ENCODE results near the gene DPEP2. TPM values are rescaled to one million over a fixed set of nuclear protein-coding genes. Genes with fewer than 3 reads are reported as not detected.
"Not testable (repeated sequence)": the region's sequence is repeated elsewhere in the genome, so short reads cannot be mapped to it uniquely, and the experiment has no call there.

The DPEP2 gene
- total RNA-seq, 1 experiment from 2014 or later: not detected

- intact Hi-C loops (cut with micrococcal nuclease); POLR2A ChIA-PET; H4K20me1 ChIP-seq (ENCODE audit: insufficient read depth); H3K9me3 ChIP-seq (ENCODE audit: control insufficient read depth in 1 of 2, insufficient read depth in 1 of 2, low read depth in 1 of 2, low read length in 2 of 2); BruUV-seq (replicated peaks); H3K27me3 ChIP-seq (ENCODE audit: insufficient read depth, low read length); DNase-seq (ENCODE audit: low read depth, low spot score); CTCF ChIA-PET; H3K9me2 ChIP-seq (ENCODE audit: insufficient read depth); RAD21 ChIA-PET (ENCODE audit: low non-redundant PET in 1 of 2, low total read pairs in 2 of 2, uncharacterized antibody in 2 of 2, unreplicated experiment in 2 of 2); H2AFZ ChIP-seq (ENCODE audit: low read depth, low read length, poor library complexity, severe bottlenecking): not testable (repeated sequence)
- 0 out of 2 replicates have a peak, but pooled peaks have one; percentile 14 for TF ChIP-seq FOSL1 (IDR thresholded peaks at IDR 0.05; ENCODE audit: low read depth)
- peaks cover 20% of the 10 kb centered on the region for H3K79me2 ChIP-seq (ENCODE audit: insufficient read depth, low read length)
- H3K4me1 ChIP-seq (ENCODE audit: control insufficient read depth in 1 of 2, insufficient read depth in 2 of 2, low read length in 2 of 2): peaks cover 21 to 47% of the 10 kb centered on the region in 2 experiments
- ATAC-seq: peak; percentile 40; the same call in 1 of the 2 replicates
- H3K36me3 ChIP-seq (ENCODE audit: control insufficient read depth in 1 of 2, insufficient read depth in 2 of 2, low read length in 2 of 2): peaks cover 7 to 17% of the 10 kb centered on the region in 2 experiments; a peak in 3 of 4 replicates
- peak overlapping the region in 1 of 2 experiments; percentile 16; a peak in 1 of 4 replicates for H3K4me3 ChIP-seq (replicated peaks in 1 of 2; ENCODE audit: low read depth in 1 of 2, low read length in 2 of 2)
- H3K9ac ChIP-seq (ENCODE audit: low read length): peak overlapping the region; percentile 21
- H3K4me2 ChIP-seq (ENCODE audit: low read length): peak overlapping the region; percentile 47
- H3K27ac ChIP-seq (ENCODE audit: low read depth, low read length): peak overlapping the region; percentile 40; the same call in 1 of the 2 replicates
Measured at GRCh38 chr16:68030108-68030507, 30.8 kb upstream of the DPEP2 start.

DNA sequence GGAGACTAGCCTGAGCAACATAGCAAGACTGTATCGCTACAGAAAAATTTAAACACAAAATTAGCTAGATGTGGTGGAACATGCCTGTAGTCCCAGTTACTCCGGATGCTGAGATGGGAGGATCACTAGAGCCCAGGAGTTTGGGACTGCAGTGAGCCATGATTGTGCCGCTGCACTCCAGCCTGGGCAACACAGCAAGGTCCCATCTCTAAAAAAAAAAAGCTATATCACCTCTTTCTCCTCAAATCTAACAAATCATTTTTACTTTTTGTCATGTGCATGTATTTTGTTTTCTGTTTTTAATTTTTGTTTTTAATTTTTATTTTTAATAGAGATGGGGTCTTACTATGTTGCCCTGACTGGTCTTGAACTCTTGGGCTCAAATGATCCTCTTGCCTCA, 29.7 kb upstream of the DPEP2 start:
- peak overlapping the region; percentile 40; the same call in 1 of the 2 replicates for H3K27ac ChIP-seq (ENCODE audit: low read depth, low read length)
- H3K9me2 ChIP-seq (ENCODE audit: insufficient read depth): no peaks in the 10 kb centered on the region
- intact Hi-C loops (cut with micrococcal nuclease): no loop called here
- H2AFZ ChIP-seq (ENCODE audit: low read depth, low read length, poor library complexity, severe bottlenecking): no peak overlapping the region
- H3K9ac ChIP-seq (ENCODE audit: low read length): 0 out of 2 replicates have a peak overlapping the region, but pooled peaks have one; percentile 21
- CTCF ChIA-PET: interaction anchor here (0.9 kb wide), 1 partner anchor 9 kb away, joined by 3 read pairs; no protein-coding TSS in a partner anchor
- no peaks in the 10 kb centered on the region for H3K9me3 ChIP-seq (ENCODE audit: control insufficient read depth in 1 of 2, insufficient read depth in 1 of 2, low read depth in 1 of 2, low read length in 2 of 2)
- POLR2A ChIA-PET: no interaction called here
- no peaks in the 10 kb centered on the region for H4K20me1 ChIP-seq (ENCODE audit: insufficient read depth)
- ATAC-seq (no peak), DNase-seq (ENCODE audit: low read depth, low spot score) (no peak)
- H3K36me3 ChIP-seq (ENCODE audit: control insufficient read depth in 1 of 2, insufficient read depth in 2 of 2, low read length in 2 of 2): peaks cover 7 to 17% of the 10 kb centered on the region in 2 experiments; a peak in 3 of 4 replicates
- H3K79me2 ChIP-seq (ENCODE audit: insufficient read depth, low read length): peaks cover 30% of the 10 kb centered on the region
- RAD21 ChIA-PET (ENCODE audit: low non-redundant PET in 1 of 2, low total read pairs in 2 of 2, uncharacterized antibody in 2 of 2, unreplicated experiment in 2 of 2): no interaction called here
- peak overlapping the region; percentile 47; the same call in 1 of the 2 replicates for H3K4me2 ChIP-seq (ENCODE audit: low read length)
- no TSS peak for BruUV-seq (replicated peaks)
- peaks cover 26 to 54% of the 10 kb centered on the region in 2 experiments for H3K4me1 ChIP-seq (ENCODE audit: control insufficient read depth in 1 of 2, insufficient read depth in 2 of 2, low read length in 2 of 2)
- no peak overlapping the region for H3K4me3 ChIP-seq (replicated peaks in 1 of 2; ENCODE audit: low read depth in 1 of 2, low read length in 2 of 2)
- no peaks in the 10 kb centered on the region for H3K27me3 ChIP-seq (ENCODE audit: insufficient read depth, low read length)
- no peak for TF ChIP-seq FOSL1 (IDR thresholded peaks at IDR 0.05; ENCODE audit: low read depth)
- TF ChIP-seq EZH2phosphoT487 (IDR thresholded peaks at IDR 0.05; ENCODE audit: borderline replicate concordance): no peak
- TF ChIP-seq ATF3 (IDR thresholded peaks at IDR 0.05): no peak
- TF ChIP-seq, protein P1, sequence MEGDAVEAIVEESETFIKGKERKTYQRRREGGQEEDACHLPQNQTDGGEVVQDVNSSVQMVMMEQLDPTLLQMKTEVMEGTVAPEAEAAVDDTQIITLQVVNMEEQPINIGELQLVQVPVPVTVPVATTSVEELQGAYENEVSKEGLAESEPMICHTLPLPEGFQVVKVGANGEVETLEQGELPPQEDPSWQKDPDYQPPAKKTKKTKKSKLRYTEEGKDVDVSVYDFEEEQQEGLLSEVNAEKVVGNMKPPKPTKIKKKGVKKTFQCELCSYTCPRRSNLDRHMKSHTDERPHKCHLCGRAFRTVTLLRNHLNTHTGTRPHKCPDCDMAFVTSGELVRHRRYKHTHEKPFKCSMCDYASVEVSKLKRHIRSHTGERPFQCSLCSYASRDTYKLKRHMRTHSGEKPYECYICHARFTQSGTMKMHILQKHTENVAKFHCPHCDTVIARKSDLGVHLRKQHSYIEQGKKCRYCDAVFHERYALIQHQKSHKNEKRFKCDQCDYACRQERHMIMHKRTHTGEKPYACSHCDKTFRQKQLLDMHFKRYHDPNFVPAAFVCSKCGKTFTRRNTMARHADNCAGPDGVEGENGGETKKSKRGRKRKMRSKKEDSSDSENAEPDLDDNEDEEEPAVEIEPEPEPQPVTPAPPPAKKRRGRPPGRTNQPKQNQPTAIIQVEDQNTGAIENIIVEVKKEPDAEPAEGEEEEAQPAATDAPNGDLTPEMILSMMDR (IDR thresholded peaks at IDR 0.05 in 2 of 3, conservative IDR thresholded peaks at IDR 0.05 in 1 of 3; ENCODE audit: borderline replicate concordance in 1 of 3, insufficient read depth in 1 of 3, low read depth in 2 of 3, low read length in 2 of 3): no peak
- no peak for TF ChIP-seq ZNF274 (IDR thresholded peaks at IDR 0.05; ENCODE audit: low read depth, low read length)
- TF ChIP-seq ZBTB33 (IDR thresholded peaks at IDR 0.05; ENCODE audit: extremely low read depth, insufficient replicate concordance, low read length): no peak
- TF ChIP-seq ELF1 (IDR thresholded peaks at IDR 0.05; ENCODE audit: borderline replicate concordance, low read depth): no peak
- TF ChIP-seq, protein P2, sequence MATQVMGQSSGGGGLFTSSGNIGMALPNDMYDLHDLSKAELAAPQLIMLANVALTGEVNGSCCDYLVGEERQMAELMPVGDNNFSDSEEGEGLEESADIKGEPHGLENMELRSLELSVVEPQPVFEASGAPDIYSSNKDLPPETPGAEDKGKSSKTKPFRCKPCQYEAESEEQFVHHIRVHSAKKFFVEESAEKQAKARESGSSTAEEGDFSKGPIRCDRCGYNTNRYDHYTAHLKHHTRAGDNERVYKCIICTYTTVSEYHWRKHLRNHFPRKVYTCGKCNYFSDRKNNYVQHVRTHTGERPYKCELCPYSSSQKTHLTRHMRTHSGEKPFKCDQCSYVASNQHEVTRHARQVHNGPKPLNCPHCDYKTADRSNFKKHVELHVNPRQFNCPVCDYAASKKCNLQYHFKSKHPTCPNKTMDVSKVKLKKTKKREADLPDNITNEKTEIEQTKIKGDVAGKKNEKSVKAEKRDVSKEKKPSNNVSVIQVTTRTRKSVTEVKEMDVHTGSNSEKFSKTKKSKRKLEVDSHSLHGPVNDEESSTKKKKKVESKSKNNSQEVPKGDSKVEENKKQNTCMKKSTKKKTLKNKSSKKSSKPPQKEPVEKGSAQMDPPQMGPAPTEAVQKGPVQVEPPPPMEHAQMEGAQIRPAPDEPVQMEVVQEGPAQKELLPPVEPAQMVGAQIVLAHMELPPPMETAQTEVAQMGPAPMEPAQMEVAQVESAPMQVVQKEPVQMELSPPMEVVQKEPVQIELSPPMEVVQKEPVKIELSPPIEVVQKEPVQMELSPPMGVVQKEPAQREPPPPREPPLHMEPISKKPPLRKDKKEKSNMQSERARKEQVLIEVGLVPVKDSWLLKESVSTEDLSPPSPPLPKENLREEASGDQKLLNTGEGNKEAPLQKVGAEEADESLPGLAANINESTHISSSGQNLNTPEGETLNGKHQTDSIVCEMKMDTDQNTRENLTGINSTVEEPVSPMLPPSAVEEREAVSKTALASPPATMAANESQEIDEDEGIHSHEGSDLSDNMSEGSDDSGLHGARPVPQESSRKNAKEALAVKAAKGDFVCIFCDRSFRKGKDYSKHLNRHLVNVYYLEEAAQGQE (IDR thresholded peaks at IDR 0.05; ENCODE audit: low read depth): no peak
- no peak for TF ChIP-seq SRF (IDR thresholded peaks at IDR 0.05; ENCODE audit: low read depth)
- no peak for TF ChIP-seq POLR2A (IDR thresholded peaks at IDR 0.05; ENCODE audit: borderline replicate concordance, extremely low read depth, insufficient read depth, insufficient read length)
- TF ChIP-seq MAX (IDR thresholded peaks at IDR 0.05): no peak
